Measurements from ENCODE around the gene HIGD1B. TPM values are rescaled to one million over a fixed set of nuclear protein-coding genes. Genes with fewer than 3 reads are reported as not detected.

Gene HIGD1B
- total and polyA plus RNA-seq, 2 experiments from 2014 or later = not detected

- Histone ChIP-seq H3F3A (ENCODE audit: insufficient read depth) (peaks cover 9% of the 10 kb centered on the region), H3K4me2 (ENCODE audit: unreplicated experiment) (no peak overlapping the region), H2AFZ (no peak overlapping the region), H3K9me3 (ENCODE audit: low read depth) (no peaks in the 10 kb centered on the region), H3K4me3 (no peak overlapping the region), H3K27ac (no peak overlapping the region), H3K9me2 (ENCODE audit: insufficient read depth) (no peaks in the 10 kb centered on the region), H3K9ac (no peak overlapping the region), H3K79me2 (ENCODE audit: insufficient read depth) (0 out of 2 replicates have a peak, but pooled peaks cover 12% of the 10 kb centered on the region), H4K20me1 (ENCODE audit: insufficient read depth) (no peaks in the 10 kb centered on the region), H3K36me3 (ENCODE audit: low read depth) (peaks cover 64% of the 10 kb centered on the region), H3K27me3 (replicated peaks; ENCODE audit: insufficient read depth) (no peaks in the 10 kb centered on the region), H3K4me1 (ENCODE audit: insufficient read depth) (no peaks in the 10 kb centered on the region)
- DNase-seq = peak; percentile 64
- 44 to 46% methylated on average over 6 of the region's 6 CpGs for WGBS, 2 experiments (ENCODE audit: low coverage in 1 of 2, low lambda C conversion rate in 2 of 2, missing lambda C conversion rate in 2 of 2)
- TF ChIP-seq EZH2phosphoT487 (IDR thresholded peaks at IDR 0.05; ENCODE audit: insufficient read depth, low read depth) = no peak
- no peak for TF ChIP-seq EZH2 (IDR thresholded peaks at IDR 0.05; ENCODE audit: insufficient read depth, poor library complexity, severe bottlenecking)
- in situ Hi-C loops (cut with MboI) = no loop called here
Observed at GRCh38 chr17:44878627-44879221, 31.0 kb downstream of the HIGD1B start.

- H3K4me2 ChIP-seq (ENCODE audit: unreplicated experiment) = no peak overlapping the region
- no peaks in the 10 kb centered on the region for H3K27me3 ChIP-seq (replicated peaks; ENCODE audit: insufficient read depth)
- H3K9ac ChIP-seq = no peak overlapping the region
- 94 to 98% methylated on average over 6 of the region's 6 CpGs for WGBS, 2 experiments (ENCODE audit: low coverage in 1 of 2, low lambda C conversion rate in 2 of 2, missing lambda C conversion rate in 2 of 2)
- H3K9me3 ChIP-seq (ENCODE audit: low read depth) = no peaks in the 10 kb centered on the region
- H3K27ac ChIP-seq = no peak overlapping the region
- in situ Hi-C loops (cut with MboI) = no loop called here
- H3K36me3 ChIP-seq (ENCODE audit: low read depth) = peaks cover 62% of the 10 kb centered on the region
- DNase-seq = no peak
- no peaks in the 10 kb centered on the region for H3K9me2 ChIP-seq (ENCODE audit: insufficient read depth)
- H3K79me2 ChIP-seq (ENCODE audit: insufficient read depth) = 0 out of 2 replicates have a peak, but pooled peaks cover 12% of the 10 kb centered on the region
- no peak overlapping the region for H3K4me3 ChIP-seq
- no peaks in the 10 kb centered on the region for H3K4me1 ChIP-seq (ENCODE audit: insufficient read depth)
- TF ChIP-seq EZH2 (IDR thresholded peaks at IDR 0.05; ENCODE audit: insufficient read depth, poor library complexity, severe bottlenecking) (no peak), EZH2phosphoT487 (IDR thresholded peaks at IDR 0.05; ENCODE audit: insufficient read depth, low read depth) (no peak)
- peaks cover 9% of the 10 kb centered on the region for H3F3A ChIP-seq (ENCODE audit: insufficient read depth)
- H4K20me1 ChIP-seq (ENCODE audit: insufficient read depth) = no peaks in the 10 kb centered on the region
- H2AFZ ChIP-seq = no peak overlapping the region
Observed at GRCh38 chr17:44879376-44879775, 31.7 kb downstream of the HIGD1B start.

GRCh38 chr17:44880062-44880461, 32.4 kb downstream of the HIGD1B start:
- no peak overlapping the region for H3K27ac ChIP-seq
- in situ Hi-C loops (cut with MboI) = no loop called here
- H3K9me3 ChIP-seq (ENCODE audit: low read depth) = no peaks in the 10 kb centered on the region
- 98 to 100% methylated on average over 2 of the region's 2 CpGs for WGBS, 2 experiments (ENCODE audit: low coverage in 1 of 2, low lambda C conversion rate in 2 of 2, missing lambda C conversion rate in 2 of 2)
- no peaks in the 10 kb centered on the region for H3K27me3 ChIP-seq (replicated peaks; ENCODE audit: insufficient read depth)
- TF ChIP-seq EZH2 (IDR thresholded peaks at IDR 0.05; ENCODE audit: insufficient read depth, poor library complexity, severe bottlenecking) (no peak), EZH2phosphoT487 (IDR thresholded peaks at IDR 0.05; ENCODE audit: insufficient read depth, low read depth) (no peak)
- H3K79me2 ChIP-seq (ENCODE audit: insufficient read depth) = 0 out of 2 replicates have a peak, but pooled peaks cover 16% of the 10 kb centered on the region
- no peaks in the 10 kb centered on the region for H4K20me1 ChIP-seq (ENCODE audit: insufficient read depth)
- no peak overlapping the region for H3K9ac ChIP-seq
- H3K9me2 ChIP-seq (ENCODE audit: insufficient read depth) = no peaks in the 10 kb centered on the region
- H3K4me1 ChIP-seq (ENCODE audit: insufficient read depth) = no peaks in the 10 kb centered on the region
- H3K4me3 ChIP-seq = no peak overlapping the region
- peaks cover 9% of the 10 kb centered on the region for H3F3A ChIP-seq (ENCODE audit: insufficient read depth)
- no peak overlapping the region for H3K4me2 ChIP-seq (ENCODE audit: unreplicated experiment)
- no peak for DNase-seq
- H2AFZ ChIP-seq = no peak overlapping the region
- H3K36me3 ChIP-seq (ENCODE audit: low read depth) = peaks cover 62% of the 10 kb centered on the region

DNA sequence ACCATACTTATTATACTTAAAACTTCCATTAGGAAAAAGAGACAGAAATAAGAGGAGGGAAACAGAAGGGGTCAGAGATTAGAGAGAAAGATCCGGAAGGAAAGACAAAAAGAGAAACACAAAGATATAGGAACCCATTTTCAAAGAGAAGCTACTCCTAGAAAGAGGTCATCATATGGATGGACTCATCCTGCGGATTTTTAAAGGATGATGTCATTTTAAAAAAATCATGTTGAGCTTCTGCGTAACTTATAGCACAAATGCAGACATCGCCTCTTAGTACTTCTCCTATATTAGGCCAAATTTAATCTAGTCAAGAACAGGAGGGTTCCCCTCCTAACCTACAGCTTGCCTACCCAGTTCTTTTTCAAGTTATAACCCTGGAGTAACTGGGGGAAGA, 33.5 kb downstream of the HIGD1B start:
- no peaks in the 10 kb centered on the region for H3K9me3 ChIP-seq (ENCODE audit: low read depth)
- 0 out of 2 replicates have a peak, but pooled peaks cover 18% of the 10 kb centered on the region for H3K79me2 ChIP-seq (ENCODE audit: insufficient read depth)
- TF ChIP-seq EZH2 (IDR thresholded peaks at IDR 0.05; ENCODE audit: insufficient read depth, poor library complexity, severe bottlenecking) (no peak), EZH2phosphoT487 (IDR thresholded peaks at IDR 0.05; ENCODE audit: insufficient read depth, low read depth) (no peak)
- H3K27ac ChIP-seq = no peak overlapping the region
- DNase-seq = no peak
- no peaks in the 10 kb centered on the region for H3K27me3 ChIP-seq (replicated peaks; ENCODE audit: insufficient read depth)
- H3K4me3 ChIP-seq = no peak overlapping the region
- no peaks in the 10 kb centered on the region for H4K20me1 ChIP-seq (ENCODE audit: insufficient read depth)
- peaks cover 9% of the 10 kb centered on the region for H3F3A ChIP-seq (ENCODE audit: insufficient read depth)
- no peak overlapping the region for H2AFZ ChIP-seq
- no peak overlapping the region for H3K4me2 ChIP-seq (ENCODE audit: unreplicated experiment)
- in situ Hi-C loops (cut with MboI) = no loop called here
- H3K9me2 ChIP-seq (ENCODE audit: insufficient read depth) = no peaks in the 10 kb centered on the region
- H3K36me3 ChIP-seq (ENCODE audit: low read depth) = peaks cover 70% of the 10 kb centered on the region
- no peak overlapping the region for H3K9ac ChIP-seq
- no peaks in the 10 kb centered on the region for H3K4me1 ChIP-seq (ENCODE audit: insufficient read depth)
- 88 to 89% methylated on average over 4 of the region's 4 CpGs for WGBS, 2 experiments (ENCODE audit: low coverage in 1 of 2, low lambda C conversion rate in 2 of 2, missing lambda C conversion rate in 2 of 2)

Data from GM23248 (cell line).